AG04450 (cell line): ENCODE results near the gene SLC25A36. TPM values are rescaled to one million over a fixed set of nuclear protein-coding genes. Genes with fewer than 3 reads are reported as not detected.

Experiments
- CTCF ChIA-PET: fragments of 300-600, 350-600 bp; formaldehyde crosslinking; extraction: SDS; loops from one replicate; lab custom pipeline; 2022; ENCODE audit warnings: antibody characterized with exemption, inconsistent platforms; lab: Charles Lee
- POLR2A ChIA-PET: fragments of 350-600 bp; formaldehyde crosslinking; extraction: SDS; loops from one replicate; lab custom pipeline; 2021; ENCODE audit warnings: antibody characterized with exemption, inconsistent platforms; lab: Yijun Ruan, JAX
- DNase-seq: peaks from one replicate; pipeline ENCODE4 v3.0.0-alpha.2; 2011; ENCODE audit warnings: low read depth, low spot score
- H3K27ac ChIP-seq: one replicate; pipeline ENCODE4 v1.5.1; 2012; ENCODE audit warnings: low read depth, low read length, control low read depth
- H3K27me3 ChIP-seq: one replicate; pipeline ENCODE4 v1.6.0; 2012; ENCODE audit warnings: low read length; ENCODE audit not compliant: control insufficient read depth, insufficient read depth
- H3K4me3 ChIP-seq: 2 replicates; pipeline ENCODE4 v1.5.1; 2011; ENCODE audit warnings: mild to moderate bottlenecking, low read depth, low read length, control low read depth
- H3K9me3 ChIP-seq: 2 replicates; pipeline ENCODE4 v1.5.1; 2012; ENCODE audit warnings: low read length; ENCODE audit not compliant: control insufficient read depth, insufficient read depth
- polyA plus RNA-seq: library from polyadenylated mRNA; depleted of rRNA; stranded (reverse); fragments of >200 nt; gene quantifications from 2 replicates; pipeline ENCODE4 v1.2.3, GENCODE V29; 2011
- TF ChIP-seq, protein P1 (sequence below): IDR thresholded peaks from 2 replicates; pipeline ENCODE4 v1.5.1; 2011; ENCODE audit warnings: low read depth, low read length, control low read depth, inconsistent platforms

Gene SLC25A36
- polyA plus RNA-seq, 1 experiment = 104 TPM

DNA sequence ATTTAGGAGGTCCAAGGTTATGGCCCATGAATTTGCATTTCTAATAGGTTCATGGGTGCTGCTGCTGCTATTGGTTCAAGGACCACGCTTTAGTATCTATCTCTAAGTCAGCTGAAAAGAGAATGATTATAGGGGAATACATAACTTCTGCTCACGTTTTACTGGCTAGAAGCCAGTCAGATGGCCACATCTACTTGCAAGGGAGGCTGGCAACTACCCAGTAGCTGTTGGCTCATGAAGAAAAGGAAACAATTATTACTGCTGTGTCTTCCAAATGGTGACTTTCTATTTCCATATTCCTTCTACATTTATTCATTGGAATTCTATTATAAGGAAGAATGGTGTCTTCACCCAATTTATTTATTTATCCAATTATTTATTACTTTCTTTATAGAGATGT, 54.2 kb downstream of the SLC25A36 start:
- TF ChIP-seq, protein P1, sequence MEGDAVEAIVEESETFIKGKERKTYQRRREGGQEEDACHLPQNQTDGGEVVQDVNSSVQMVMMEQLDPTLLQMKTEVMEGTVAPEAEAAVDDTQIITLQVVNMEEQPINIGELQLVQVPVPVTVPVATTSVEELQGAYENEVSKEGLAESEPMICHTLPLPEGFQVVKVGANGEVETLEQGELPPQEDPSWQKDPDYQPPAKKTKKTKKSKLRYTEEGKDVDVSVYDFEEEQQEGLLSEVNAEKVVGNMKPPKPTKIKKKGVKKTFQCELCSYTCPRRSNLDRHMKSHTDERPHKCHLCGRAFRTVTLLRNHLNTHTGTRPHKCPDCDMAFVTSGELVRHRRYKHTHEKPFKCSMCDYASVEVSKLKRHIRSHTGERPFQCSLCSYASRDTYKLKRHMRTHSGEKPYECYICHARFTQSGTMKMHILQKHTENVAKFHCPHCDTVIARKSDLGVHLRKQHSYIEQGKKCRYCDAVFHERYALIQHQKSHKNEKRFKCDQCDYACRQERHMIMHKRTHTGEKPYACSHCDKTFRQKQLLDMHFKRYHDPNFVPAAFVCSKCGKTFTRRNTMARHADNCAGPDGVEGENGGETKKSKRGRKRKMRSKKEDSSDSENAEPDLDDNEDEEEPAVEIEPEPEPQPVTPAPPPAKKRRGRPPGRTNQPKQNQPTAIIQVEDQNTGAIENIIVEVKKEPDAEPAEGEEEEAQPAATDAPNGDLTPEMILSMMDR = no peak
- Histone ChIP-seq H3K9me3 (no peaks in the 10 kb centered on the region), H3K27me3 (no peaks in the 10 kb centered on the region), H3K27ac (no peak overlapping the region), H3K4me3 (no peak overlapping the region)
- DNase-seq = no peak
- CTCF ChIA-PET = no interaction called here
- POLR2A ChIA-PET = no interaction called here

DNA sequence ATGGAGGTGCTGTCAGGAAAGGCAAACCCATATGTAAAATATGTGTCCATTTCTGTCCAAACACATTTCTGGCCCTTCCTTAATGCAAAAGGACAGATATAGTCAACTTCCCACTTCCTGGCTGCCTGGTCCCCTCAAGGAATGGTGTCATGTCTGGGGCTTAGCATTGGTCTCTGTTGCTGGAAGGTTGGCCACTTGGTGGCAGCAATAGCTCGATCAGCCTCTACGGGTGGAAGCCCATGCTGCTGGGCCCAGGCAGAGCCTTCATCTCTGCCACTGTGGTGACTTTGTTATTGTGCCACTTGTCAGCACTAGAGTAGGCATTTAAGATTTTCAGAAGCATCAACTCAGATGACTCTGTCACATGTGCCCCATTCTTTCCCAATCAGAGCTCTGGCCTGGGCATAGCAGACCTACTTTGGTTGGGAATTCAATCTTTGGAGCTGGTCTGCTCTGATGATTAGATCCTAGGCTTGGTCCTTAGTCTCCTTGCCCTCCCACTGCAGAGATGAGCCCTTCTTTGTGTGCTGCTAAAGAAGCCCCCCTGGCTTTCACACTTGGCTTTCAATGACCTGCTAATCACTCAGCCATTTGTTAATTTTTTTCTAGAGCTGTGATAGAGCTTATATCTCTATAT, 58.5 kb downstream of the SLC25A36 start:
- ChIA-PET POLR2A (no interaction called here), CTCF (interaction anchor here (0.5 to 5.1 kb wide), 28 partner anchors 9 to 465 kb away, joined by 3 to 80 read pairs (median 4); partner anchors contain the start of gene PXYLP1)
- no peak overlapping the region for H3K4me3 ChIP-seq
- TF ChIP-seq, protein P1 = peak; percentile 78
- peak; percentile 7 for DNase-seq
- no peak overlapping the region for H3K27ac ChIP-seq
- H3K9me3 ChIP-seq = no peaks in the 10 kb centered on the region
- peaks cover 6% of the 10 kb centered on the region for H3K27me3 ChIP-seq

DNA sequence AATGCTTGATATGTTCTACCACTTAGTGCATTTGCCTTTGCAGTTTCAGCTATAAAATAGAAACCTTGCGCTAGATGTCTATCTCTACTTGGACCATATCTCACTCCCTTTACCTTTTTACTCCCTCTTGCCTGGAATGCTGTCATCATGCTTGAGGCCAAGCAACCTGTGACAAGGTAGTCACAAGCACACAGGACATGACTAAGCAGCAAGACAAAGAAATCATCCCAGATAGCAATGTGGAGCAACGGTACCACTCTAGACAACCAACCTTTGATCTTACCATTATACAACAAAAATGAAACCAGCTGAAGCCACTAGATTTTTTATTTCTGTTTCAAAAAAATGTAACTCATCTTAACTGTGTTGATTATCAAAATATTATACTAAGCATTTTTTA, 59.0 kb downstream of the SLC25A36 start:
- H3K9me3 ChIP-seq = no peaks in the 10 kb centered on the region
- TF ChIP-seq, protein P1 = no peak
- ChIA-PET POLR2A (no interaction called here), CTCF (interaction anchor here (0.5 to 5.1 kb wide), 26 partner anchors 10 to 464 kb away, joined by 3 to 80 read pairs (median 3); no protein-coding TSS in a partner anchor)
- no peak overlapping the region for H3K4me3 ChIP-seq
- H3K27ac ChIP-seq = no peak overlapping the region
- no peak for DNase-seq
- H3K27me3 ChIP-seq = peaks cover 6% of the 10 kb centered on the region

DNA sequence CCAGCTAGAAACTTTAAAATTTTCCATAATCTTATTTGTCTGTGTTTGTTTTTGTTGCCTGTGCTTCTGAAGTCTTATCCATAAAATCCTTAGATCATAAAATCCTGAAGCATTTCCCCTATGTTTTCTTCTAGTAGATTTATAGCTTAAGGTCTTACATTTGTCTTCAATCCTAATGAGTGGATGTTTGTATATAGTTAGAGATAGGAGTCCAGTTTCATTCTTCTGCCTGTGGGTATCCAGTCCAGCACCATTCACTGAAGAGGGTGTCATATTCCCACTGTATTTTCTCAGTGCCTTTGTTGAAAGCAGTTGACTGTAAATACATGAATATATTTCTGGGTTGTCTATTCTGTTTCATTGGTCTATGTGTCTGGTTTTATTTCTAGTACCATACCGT, 64.7 kb downstream of the SLC25A36 start:
- ChIA-PET POLR2A (no interaction called here), CTCF (interaction anchor here (0.7 kb wide), 2 partner anchors 139 to 176 kb away, joined by 3 to 7 read pairs; no protein-coding TSS in a partner anchor)
- H3K27ac ChIP-seq = no peak overlapping the region
- H3K9me3 ChIP-seq = no peaks in the 10 kb centered on the region
- TF ChIP-seq, protein P1 = no peak
- H3K4me3 ChIP-seq = no peak overlapping the region
- H3K27me3 ChIP-seq = peaks cover 6% of the 10 kb centered on the region
- DNase-seq = no peak

DNA sequence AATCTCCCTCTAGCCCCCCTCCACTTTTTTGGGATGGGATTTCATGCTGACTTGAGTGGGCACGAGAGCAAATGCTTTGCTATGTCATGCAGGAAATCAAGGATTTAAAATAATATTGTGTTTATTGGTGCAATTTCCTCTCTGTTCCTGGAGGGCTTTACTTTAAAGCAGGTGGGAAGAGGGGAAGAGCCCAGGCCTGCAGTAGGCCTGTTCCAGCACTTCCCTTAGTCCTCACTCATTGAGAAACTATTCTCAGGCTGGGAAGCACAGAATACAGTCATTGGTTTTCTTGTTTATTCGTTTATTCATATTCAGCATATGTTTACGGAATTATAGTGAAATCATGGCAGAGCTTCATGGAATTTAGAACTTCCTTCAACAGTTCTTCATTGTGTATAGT, 67.9 kb downstream of the SLC25A36 start:
- TF ChIP-seq, protein P1 = no peak
- ChIA-PET POLR2A (interaction anchor here (0.7 kb wide), 1 partner anchor 28 kb away, joined by 5 read pairs; no protein-coding TSS in a partner anchor), CTCF (interaction anchor here (0.6 to 7.1 kb wide), 8 partner anchors 10 to 183 kb away, joined by 3 to 63 read pairs (median 4); no protein-coding TSS in a partner anchor)

More for the DNA sequence above, 67.9 kb downstream of the SLC25A36 start:
- Histone ChIP-seq H3K4me3 (no peak overlapping the region), H3K27me3 (peaks cover under 1% of the 10 kb centered on the region), H3K9me3 (no peaks in the 10 kb centered on the region), H3K27ac (no peak overlapping the region)
- DNase-seq = no peak
